Measurements from ENCODE around the gene ANO2. TPM values are rescaled to one million over a fixed set of nuclear protein-coding genes. Genes with fewer than 3 reads are reported as not detected.

ANO2 gene
- total RNA-seq, 1 experiment from 2014 or later = not detected

GRCh38 chr12:5985471-5985870 lies 40.4 kb upstream of the ANO2 start:
- no peak overlapping the region for H2AFZ ChIP-seq (ENCODE audit: low read length)
- H3K4me2 ChIP-seq (ENCODE audit: low read length) = no peak overlapping the region
- H3K79me2 ChIP-seq (ENCODE audit: low read length) = no peaks in the 10 kb centered on the region
- no peaks in the 10 kb centered on the region for H3K9me2 ChIP-seq (replicated peaks; ENCODE audit: low read length)
- no peak overlapping the region for H3K4me3 ChIP-seq (ENCODE audit: low read length)
- POLR2A ChIA-PET (ENCODE audit: unreplicated experiment) = no interaction called here
- H3F3A ChIP-seq (ENCODE audit: low read length, unreplicated experiment) = no peaks in the 10 kb centered on the region
- no peak overlapping the region for H3K27ac ChIP-seq (ENCODE audit: low read length)
- H3K4me1 ChIP-seq (ENCODE audit: insufficient read depth, low read length) = 0 out of 2 replicates have a peak, but pooled peaks cover 5% of the 10 kb centered on the region
- peaks cover 9% of the 10 kb centered on the region; the same call in 1 of the 2 replicates for H3K27me3 ChIP-seq (ENCODE audit: low read length)
- no peaks in the 10 kb centered on the region for H3K9me3 ChIP-seq (ENCODE audit: low read length)
- TF ChIP-seq EZH2 (IDR thresholded peaks at IDR 0.05; ENCODE audit: low read length, unreplicated experiment) (no peak), EZH2phosphoT487 (IDR thresholded peaks at IDR 0.05; ENCODE audit: borderline replicate concordance, low read length) (no peak), CTCF (conservative IDR thresholded peaks at IDR 0.05; ENCODE audit: low read depth, low read length) (no peak)
- no peak overlapping the region for H3K9ac ChIP-seq (ENCODE audit: low read length)
- ATAC-seq = no peak
- CTCF ChIA-PET = no interaction called here
- intact Hi-C loops (cut with micrococcal nuclease) = loop anchor here (5.0 kb wide), 1 partner anchor 302 kb away; no protein-coding TSS in a partner anchor
- no peaks in the 10 kb centered on the region for H4K20me1 ChIP-seq (ENCODE audit: low read length)
- H3K36me3 ChIP-seq (ENCODE audit: low read depth, low read length) = no peaks in the 10 kb centered on the region
- BruUV-seq (replicated peaks) = no TSS peak
- no peak for DNase-seq

GRCh38 chr12:5984873-5985272 lies 39.8 kb upstream of the ANO2 start:
- Histone ChIP-seq H3K79me2 (ENCODE audit: low read length) (no peaks in the 10 kb centered on the region), H3K4me1 (ENCODE audit: insufficient read depth, low read length) (0 out of 2 replicates have a peak, but pooled peaks cover 5% of the 10 kb centered on the region), H4K20me1 (ENCODE audit: low read length) (no peaks in the 10 kb centered on the region), H3K9me3 (ENCODE audit: low read length) (no peaks in the 10 kb centered on the region), H3K9me2 (replicated peaks; ENCODE audit: low read length) (no peaks in the 10 kb centered on the region), H3K9ac (ENCODE audit: low read length) (no peak overlapping the region), H3K27me3 (ENCODE audit: low read length) (peaks cover 9% of the 10 kb centered on the region; the same call in 1 of the 2 replicates), H3K4me3 (ENCODE audit: low read length) (no peak overlapping the region), H2AFZ (ENCODE audit: low read length) (no peak overlapping the region), H3K27ac (ENCODE audit: low read length) (no peak overlapping the region), H3F3A (ENCODE audit: low read length, unreplicated experiment) (no peaks in the 10 kb centered on the region), H3K36me3 (ENCODE audit: low read depth, low read length) (no peaks in the 10 kb centered on the region), H3K4me2 (ENCODE audit: low read length) (no peak overlapping the region)
- no peak for DNase-seq
- TF ChIP-seq CTCF (conservative IDR thresholded peaks at IDR 0.05; ENCODE audit: low read depth, low read length) = no peak
- no peak for TF ChIP-seq EZH2 (IDR thresholded peaks at IDR 0.05; ENCODE audit: low read length, unreplicated experiment)
- TF ChIP-seq EZH2phosphoT487 (IDR thresholded peaks at IDR 0.05; ENCODE audit: borderline replicate concordance, low read length) = no peak
- ChIA-PET CTCF (no interaction called here), POLR2A (ENCODE audit: unreplicated experiment) (no interaction called here)
- intact Hi-C loops (cut with micrococcal nuclease) = loop anchor here (5.0 kb wide), 1 partner anchor 302 kb away; no protein-coding TSS in a partner anchor
- ATAC-seq = no peak
- BruUV-seq (replicated peaks) = no TSS peak

GRCh38 chr12:5982106-5982505 lies 37.0 kb upstream of the ANO2 start:
- Histone ChIP-seq H2AFZ (ENCODE audit: low read length) (no peak overlapping the region), H3K4me1 (ENCODE audit: insufficient read depth, low read length) (no peaks in the 10 kb centered on the region), H3K27ac (ENCODE audit: low read length) (no peak overlapping the region), H3K4me3 (ENCODE audit: low read length) (no peak overlapping the region), H3K9me3 (ENCODE audit: low read length) (no peaks in the 10 kb centered on the region), H3F3A (ENCODE audit: low read length, unreplicated experiment) (no peaks in the 10 kb centered on the region), H3K9ac (ENCODE audit: low read length) (no peak overlapping the region), H3K27me3 (ENCODE audit: low read length) (peaks cover 20% of the 10 kb centered on the region), H3K36me3 (ENCODE audit: low read depth, low read length) (no peaks in the 10 kb centered on the region), H3K79me2 (ENCODE audit: low read length) (no peaks in the 10 kb centered on the region), H3K4me2 (ENCODE audit: low read length) (no peak overlapping the region), H4K20me1 (ENCODE audit: low read length) (no peaks in the 10 kb centered on the region), H3K9me2 (replicated peaks; ENCODE audit: low read length) (no peaks in the 10 kb centered on the region)
- CTCF ChIA-PET = no interaction called here
- DNase-seq (no peak), ATAC-seq (no peak)
- no TSS peak for BruUV-seq (replicated peaks)
- TF ChIP-seq CTCF (conservative IDR thresholded peaks at IDR 0.05; ENCODE audit: low read depth, low read length) (no peak), EZH2phosphoT487 (IDR thresholded peaks at IDR 0.05; ENCODE audit: borderline replicate concordance, low read length) (no peak), EZH2 (IDR thresholded peaks at IDR 0.05; ENCODE audit: low read length, unreplicated experiment) (no peak)
- POLR2A ChIA-PET (ENCODE audit: unreplicated experiment) = no interaction called here
- intact Hi-C loops (cut with micrococcal nuclease) = no loop called here
